ENCODE data around the gene PPP2R5B.

The PPP2R5B gene

DNA sequence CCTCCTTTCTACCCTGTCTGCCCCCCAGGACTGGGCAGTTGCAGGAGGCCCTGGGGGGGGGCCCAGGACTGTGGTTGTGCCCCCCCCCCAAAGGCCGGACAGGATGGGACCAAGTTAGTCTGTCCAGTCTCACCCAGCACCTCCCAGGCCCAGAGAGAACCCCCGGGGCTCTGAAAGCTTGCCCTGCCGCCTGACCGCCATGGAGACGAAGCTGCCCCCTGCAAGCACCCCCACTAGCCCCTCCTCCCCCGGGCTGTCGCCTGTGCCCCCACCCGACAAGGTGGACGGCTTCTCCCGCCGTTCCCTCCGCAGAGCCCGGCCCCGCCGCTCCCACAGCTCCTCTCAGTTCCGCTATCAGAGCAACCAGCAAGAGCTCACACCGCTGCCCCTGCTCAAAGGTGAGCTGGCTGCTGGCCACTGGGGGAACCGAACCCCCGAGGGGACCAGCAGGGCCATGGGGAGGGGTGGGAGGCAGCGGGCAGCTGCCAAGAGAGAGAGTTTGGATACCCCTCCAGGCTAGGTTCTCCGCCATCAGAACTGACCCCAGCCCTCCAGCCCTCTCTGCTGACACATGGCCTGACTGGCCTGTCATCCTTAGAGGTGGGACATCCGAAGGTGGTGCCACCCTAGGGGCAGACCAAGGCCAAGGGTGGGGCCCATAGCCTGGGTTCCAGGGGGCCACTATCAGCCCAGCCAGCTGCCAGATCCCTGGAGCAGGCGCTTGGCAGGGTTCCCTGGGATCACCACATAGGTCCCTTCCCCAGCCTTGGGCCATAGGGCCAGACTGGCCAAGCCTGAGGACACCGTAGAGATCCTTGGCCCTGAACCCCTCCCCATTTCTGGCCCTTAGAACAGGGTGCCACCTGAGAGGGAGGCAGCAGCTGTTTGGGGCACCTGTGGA, 1.3 kb downstream of the PPP2R5B start:
- no peak overlapping the region for H3K27ac ChIP-seq (ENCODE audit: low read length)

DNA sequence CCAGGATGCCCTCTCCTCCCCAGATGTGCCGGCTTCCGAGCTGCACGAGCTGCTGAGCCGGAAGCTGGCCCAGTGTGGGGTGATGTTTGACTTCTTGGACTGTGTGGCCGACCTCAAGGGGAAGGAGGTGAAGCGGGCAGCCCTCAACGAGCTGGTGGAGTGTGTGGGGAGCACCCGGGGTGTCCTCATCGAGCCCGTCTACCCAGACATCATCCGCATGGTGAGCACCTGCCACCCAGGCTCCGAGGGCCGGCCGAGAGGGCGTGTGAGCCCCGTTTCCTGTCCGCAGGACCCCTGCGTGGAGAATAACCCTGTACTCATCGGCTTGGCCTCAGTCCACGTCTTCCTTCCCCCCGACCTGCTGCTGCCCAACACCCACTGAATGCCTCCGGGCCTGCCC, 2.2 kb downstream of the PPP2R5B start:
- Histone ChIP-seq H3K9me3 (ENCODE audit: insufficient read depth, low read depth, low read length) (no peaks in the 10 kb centered on the region), H3K4me1 (ENCODE audit: insufficient read depth, low read length) (peaks cover 3% of the 10 kb centered on the region; the same call in 1 of the 2 replicates), H3K27ac (ENCODE audit: low read length) (no peak overlapping the region), H3K36me3 (ENCODE audit: insufficient read depth, low read depth, low read length) (no peaks in the 10 kb centered on the region), H3K9ac (ENCODE audit: low read depth, low read length) (no peak overlapping the region), H3K27me3 (ENCODE audit: insufficient read depth, low read length) (peaks cover 8% of the 10 kb centered on the region; the same call in 1 of the 2 replicates), H3K4me3 (ENCODE audit: low read length) (no peak overlapping the region)

More for the DNA sequence above, 1.3 kb downstream of the PPP2R5B start:
- Histone ChIP-seq H3K4me1 (ENCODE audit: insufficient read depth, low read length) (peaks cover 3% of the 10 kb centered on the region; the same call in 1 of the 2 replicates), H3K9me3 (ENCODE audit: insufficient read depth, low read depth, low read length) (no peaks in the 10 kb centered on the region), H3K27me3 (ENCODE audit: insufficient read depth, low read length) (peaks cover 8% of the 10 kb centered on the region; the same call in 1 of the 2 replicates), H3K9ac (ENCODE audit: low read depth, low read length) (no peak overlapping the region; the same call in 1 of the 2 replicates), H3K4me3 (ENCODE audit: low read length) (no peak overlapping the region; the same call in 1 of the 2 replicates), H3K36me3 (ENCODE audit: insufficient read depth, low read depth, low read length) (no peaks in the 10 kb centered on the region)

DNA sequence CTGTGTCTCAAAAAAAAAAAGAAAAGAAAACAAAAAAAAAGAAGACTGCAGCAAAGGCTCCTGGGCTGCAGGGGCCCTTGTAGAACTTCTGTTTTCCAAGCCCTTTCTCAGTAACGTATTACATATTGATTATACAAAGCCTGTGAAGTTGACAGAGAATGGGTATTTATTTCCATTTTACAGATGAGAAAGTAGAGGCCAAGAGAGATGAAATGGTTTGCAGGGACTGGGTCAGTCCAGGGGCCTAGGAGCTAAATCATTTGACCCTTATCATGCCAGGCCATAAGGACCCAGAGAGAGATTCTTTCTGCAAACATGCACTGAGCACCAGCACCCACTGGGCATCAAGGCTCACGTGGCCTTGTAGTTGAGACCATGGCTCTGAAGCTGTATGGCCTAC, 4.5 kb downstream of the PPP2R5B start:
- Histone ChIP-seq H3K27ac (ENCODE audit: low read length) (no peak overlapping the region), H3K9ac (ENCODE audit: low read depth, low read length) (no peak overlapping the region), H3K27me3 (ENCODE audit: insufficient read depth, low read length) (peaks cover 8% of the 10 kb centered on the region; the same call in 1 of the 2 replicates), H3K4me1 (ENCODE audit: insufficient read depth, low read length) (no peaks in the 10 kb centered on the region), H3K9me3 (ENCODE audit: insufficient read depth, low read depth, low read length) (no peaks in the 10 kb centered on the region), H3K36me3 (ENCODE audit: insufficient read depth, low read depth, low read length) (no peaks in the 10 kb centered on the region), H3K4me3 (ENCODE audit: low read length) (no peak overlapping the region)

DNA sequence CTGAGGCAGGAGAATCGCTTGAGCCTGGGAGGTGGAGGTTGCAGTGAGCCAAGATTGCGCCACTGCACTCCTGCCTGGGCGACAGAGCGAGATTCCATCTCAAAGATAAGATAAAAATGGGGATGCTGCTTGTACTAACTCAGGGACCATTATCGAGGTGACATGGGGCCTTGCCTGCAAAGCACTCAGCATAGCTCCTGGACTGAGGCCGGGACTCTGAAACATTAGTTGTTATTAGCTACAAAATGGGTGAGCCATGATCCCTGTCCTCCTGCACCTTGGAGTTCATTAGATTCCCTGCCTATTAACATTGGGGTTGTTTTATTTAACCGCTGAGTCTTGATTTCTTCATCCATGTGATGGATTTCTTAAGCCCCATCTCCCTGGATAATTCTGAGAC, 5.1 kb downstream of the PPP2R5B start:
- H3K4me1 ChIP-seq (ENCODE audit: insufficient read depth, low read length), result no peaks in the 10 kb centered on the region
- no peaks in the 10 kb centered on the region for H3K9me3 ChIP-seq (ENCODE audit: insufficient read depth, low read depth, low read length)
- no peak overlapping the region for H3K9ac ChIP-seq (ENCODE audit: low read depth, low read length)
- no peak overlapping the region for H3K27ac ChIP-seq (ENCODE audit: low read length)
- peaks cover 8% of the 10 kb centered on the region; the same call in 1 of the 2 replicates for H3K27me3 ChIP-seq (ENCODE audit: insufficient read depth, low read length)
- no peak overlapping the region for H3K4me3 ChIP-seq (ENCODE audit: low read length)
- no peaks in the 10 kb centered on the region for H3K36me3 ChIP-seq (ENCODE audit: insufficient read depth, low read depth, low read length)

DNA sequence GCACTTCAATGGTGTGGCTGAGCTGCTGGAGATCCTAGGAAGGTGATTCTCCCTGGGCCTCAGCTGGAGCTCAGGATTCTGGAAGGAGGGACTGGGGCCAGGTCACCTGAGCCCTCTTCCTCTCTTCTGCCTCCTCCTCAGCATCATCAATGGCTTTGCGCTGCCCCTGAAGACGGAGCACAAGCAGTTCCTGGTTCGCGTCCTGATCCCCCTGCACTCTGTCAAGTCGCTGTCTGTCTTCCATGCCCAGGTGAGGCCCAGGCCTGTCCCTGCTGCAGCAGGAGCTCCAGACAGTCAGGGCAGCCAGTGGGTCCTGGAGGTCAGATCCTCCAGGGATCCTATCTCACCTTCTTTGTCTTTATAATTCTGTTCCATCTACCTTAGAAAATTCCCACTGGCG, 5.9 kb downstream of the PPP2R5B start:
- H3K9ac ChIP-seq (ENCODE audit: low read depth, low read length), result no peak overlapping the region
- H3K4me1 ChIP-seq (ENCODE audit: insufficient read depth, low read length), result peaks cover 2% of the 10 kb centered on the region
- no peaks in the 10 kb centered on the region for H3K36me3 ChIP-seq (ENCODE audit: insufficient read depth, low read depth, low read length)
- H3K27ac ChIP-seq (ENCODE audit: low read length), result no peak overlapping the region
- H3K27me3 ChIP-seq (ENCODE audit: insufficient read depth, low read length), result peaks cover 2% of the 10 kb centered on the region; the same call in 1 of the 2 replicates
- H3K4me3 ChIP-seq (ENCODE audit: low read length), result no peak overlapping the region
- H3K9me3 ChIP-seq (ENCODE audit: insufficient read depth, low read depth, low read length), result no peaks in the 10 kb centered on the region

DNA sequence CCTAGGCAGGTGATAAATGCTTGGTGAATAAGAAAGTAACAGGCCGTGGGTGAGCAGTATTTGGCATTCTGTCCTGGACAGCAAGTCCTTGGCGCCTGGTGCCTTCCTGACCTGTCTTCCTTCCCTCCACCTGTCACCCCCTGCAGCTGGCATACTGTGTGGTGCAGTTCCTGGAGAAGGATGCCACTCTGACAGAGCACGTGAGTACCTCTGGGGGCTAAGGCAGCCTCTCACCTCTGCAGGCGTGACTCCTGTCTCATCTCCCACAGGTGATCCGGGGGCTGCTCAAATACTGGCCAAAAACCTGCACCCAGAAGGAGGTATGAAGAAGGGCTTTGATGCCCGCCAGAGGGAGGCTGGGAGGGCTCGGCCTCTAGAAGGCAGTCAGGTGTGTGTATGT, 6.8 kb downstream of the PPP2R5B start:
- H3K4me3 ChIP-seq (ENCODE audit: low read length), result no peak overlapping the region
- no peaks in the 10 kb centered on the region for H3K9me3 ChIP-seq (ENCODE audit: insufficient read depth, low read depth, low read length)
- no peak overlapping the region for H3K9ac ChIP-seq (ENCODE audit: low read depth, low read length)
- no peaks in the 10 kb centered on the region for H3K27me3 ChIP-seq (ENCODE audit: insufficient read depth, low read length)
- no peaks in the 10 kb centered on the region for H3K36me3 ChIP-seq (ENCODE audit: insufficient read depth, low read depth, low read length)
- H3K27ac ChIP-seq (ENCODE audit: low read length), result no peak overlapping the region
- peaks cover 11% of the 10 kb centered on the region for H3K4me1 ChIP-seq (ENCODE audit: insufficient read depth, low read length)

DNA sequence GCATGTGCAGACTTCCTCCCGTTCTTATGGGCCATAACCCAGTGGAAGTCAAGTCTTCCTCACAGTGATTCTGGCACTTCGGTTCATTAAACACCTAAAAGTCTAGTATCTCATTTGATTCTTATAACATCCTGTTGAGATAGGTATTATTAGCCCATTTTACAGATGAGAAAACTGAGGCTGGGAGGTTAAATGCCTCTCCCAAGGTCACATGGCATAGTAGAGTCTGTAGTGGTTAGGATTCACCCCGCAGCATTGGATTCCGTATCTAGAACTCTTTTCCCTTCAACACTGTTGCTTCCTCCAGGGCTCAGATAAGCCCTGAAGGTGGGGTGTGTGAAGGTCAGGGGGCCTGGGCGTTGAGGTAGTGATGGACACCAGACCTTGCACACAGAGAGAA, 7.8 kb downstream of the PPP2R5B start:
- no peaks in the 10 kb centered on the region for H3K27me3 ChIP-seq (ENCODE audit: insufficient read depth, low read length)
- no peak overlapping the region for H3K9ac ChIP-seq (ENCODE audit: low read depth, low read length)
- no peak overlapping the region for H3K4me3 ChIP-seq (ENCODE audit: low read length)
- no peaks in the 10 kb centered on the region for H3K36me3 ChIP-seq (ENCODE audit: insufficient read depth, low read depth, low read length)
- no peak overlapping the region for H3K27ac ChIP-seq (ENCODE audit: low read length)
- no peaks in the 10 kb centered on the region for H3K9me3 ChIP-seq (ENCODE audit: insufficient read depth, low read depth, low read length)
- H3K4me1 ChIP-seq (ENCODE audit: insufficient read depth, low read length), result peaks cover 13% of the 10 kb centered on the region

DNA sequence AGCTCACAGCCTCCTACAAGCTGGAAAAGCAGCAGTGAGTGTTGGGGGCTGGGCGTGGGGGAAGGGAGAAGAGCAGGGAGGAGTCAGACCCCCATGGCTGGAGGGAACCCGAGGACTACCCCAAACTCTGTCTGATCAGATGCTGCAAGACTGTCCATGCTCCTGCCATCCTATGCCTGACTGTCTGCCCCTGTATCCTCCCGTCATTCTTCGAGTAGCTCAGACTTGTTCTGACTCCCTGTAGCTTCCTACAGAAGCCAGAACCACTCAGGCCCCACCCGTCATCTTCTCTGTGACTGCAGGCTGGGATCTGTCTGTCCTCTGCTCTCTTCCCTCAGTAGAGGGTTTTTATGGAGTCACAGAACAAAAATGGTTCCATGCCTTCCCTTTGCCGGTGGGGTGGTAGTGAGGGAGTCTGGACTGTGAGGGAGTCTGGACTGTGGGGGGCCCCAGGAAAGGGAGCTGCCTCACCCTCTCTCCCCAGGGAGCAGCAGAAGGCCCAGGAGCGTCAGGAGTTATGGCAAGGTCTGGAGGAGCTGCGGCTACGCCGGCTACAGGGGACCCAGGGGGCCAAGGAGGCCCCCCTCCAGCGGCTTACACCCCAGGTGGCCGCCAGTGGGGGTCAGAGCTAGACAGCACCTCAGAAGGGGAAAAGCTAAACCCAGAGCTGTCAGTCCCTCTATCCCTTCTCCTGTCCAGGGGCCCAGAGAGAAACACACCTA, 8.9 kb downstream of the PPP2R5B start:
- Histone ChIP-seq H3K9me3 (ENCODE audit: insufficient read depth, low read depth, low read length) (no peaks in the 10 kb centered on the region), H3K27ac (ENCODE audit: low read length) (no peak overlapping the region), H3K27me3 (ENCODE audit: insufficient read depth, low read length) (no peaks in the 10 kb centered on the region), H3K36me3 (ENCODE audit: insufficient read depth, low read depth, low read length) (no peaks in the 10 kb centered on the region), H3K4me1 (ENCODE audit: insufficient read depth, low read length) (peaks cover 13% of the 10 kb centered on the region), H3K9ac (ENCODE audit: low read depth, low read length) (no peak overlapping the region), H3K4me3 (ENCODE audit: low read length) (no peak overlapping the region)

DNA sequence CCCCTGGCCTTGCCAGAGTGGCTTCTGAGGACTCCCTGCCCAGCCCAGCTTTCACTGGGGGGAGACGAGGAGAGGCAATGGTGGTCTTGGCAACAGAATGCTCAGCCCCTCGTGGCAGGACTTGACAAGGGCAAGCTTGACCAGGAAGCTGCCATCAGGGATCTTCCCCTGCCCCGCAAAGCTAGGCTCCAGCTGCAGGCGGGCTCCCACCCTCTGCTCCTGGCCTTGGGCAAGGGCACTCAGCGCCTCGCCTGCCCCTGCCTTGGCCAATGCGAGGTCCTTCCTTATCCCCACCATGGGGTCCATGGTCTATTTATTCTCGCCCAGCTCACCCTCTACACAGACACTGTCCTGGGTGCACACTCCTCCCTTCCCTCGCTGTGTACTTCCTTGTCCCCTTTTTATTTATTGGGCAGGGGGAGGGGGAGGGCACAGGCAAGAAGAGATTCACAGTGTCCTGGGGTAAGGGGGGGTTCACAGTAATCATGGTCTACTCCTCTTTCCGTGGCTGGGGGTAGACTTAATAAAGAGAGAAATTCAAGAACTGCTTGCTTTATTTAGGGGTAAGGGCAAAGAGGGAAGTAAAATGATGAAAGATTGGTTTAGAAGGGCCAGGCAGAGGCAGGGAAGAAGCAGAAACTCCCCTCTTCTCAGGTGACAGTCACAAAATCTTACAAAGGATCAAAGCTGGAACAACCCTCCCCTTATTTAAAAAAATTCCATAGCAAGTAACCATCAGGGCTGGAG, 9.6 kb downstream of the PPP2R5B start:
- H3K9ac ChIP-seq (ENCODE audit: low read depth, low read length), result no peak overlapping the region
- no peak overlapping the region for H3K27ac ChIP-seq (ENCODE audit: low read length)
- peaks cover 13% of the 10 kb centered on the region for H3K4me1 ChIP-seq (ENCODE audit: insufficient read depth, low read length)
- H3K36me3 ChIP-seq (ENCODE audit: insufficient read depth, low read depth, low read length), result no peaks in the 10 kb centered on the region
- H3K4me3 ChIP-seq (ENCODE audit: low read length), result no peak overlapping the region
- no peaks in the 10 kb centered on the region for H3K27me3 ChIP-seq (ENCODE audit: insufficient read depth, low read length)
- H3K9me3 ChIP-seq (ENCODE audit: insufficient read depth, low read depth, low read length), result no peaks in the 10 kb centered on the region

DNA sequence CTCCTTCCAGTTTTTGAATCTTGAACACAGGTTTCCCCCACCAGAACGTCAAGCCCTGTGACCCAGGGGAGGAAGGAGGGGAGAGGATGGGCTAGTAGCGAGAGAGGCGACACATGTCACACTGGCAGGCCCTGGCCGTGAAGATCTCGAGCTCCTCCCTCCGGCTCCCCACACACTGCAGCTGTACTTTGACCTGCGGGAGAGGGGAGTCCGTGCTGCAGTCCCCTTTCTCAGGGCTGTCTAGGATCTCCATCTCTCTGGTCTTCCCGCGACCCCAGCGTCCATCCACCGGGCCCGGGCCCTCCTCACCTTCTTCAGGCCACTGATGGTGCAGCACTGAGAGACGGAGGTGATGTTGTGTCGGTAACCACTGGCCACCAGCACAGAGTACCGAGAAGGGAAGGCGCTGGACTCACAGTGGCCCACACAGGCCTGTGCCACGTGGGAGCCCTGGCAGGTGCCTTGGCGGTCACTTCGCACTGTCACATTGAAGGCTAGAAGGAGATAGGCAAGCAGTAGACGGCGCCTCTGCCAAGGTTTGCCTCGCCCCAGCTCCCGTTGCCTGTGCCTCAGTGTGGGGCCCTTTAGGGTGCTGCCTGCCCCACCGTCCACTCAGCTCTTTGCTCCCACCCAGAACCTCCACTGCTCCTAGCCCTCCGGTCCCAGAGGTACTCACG, 10.3 kb downstream of the PPP2R5B start:
- H3K9ac ChIP-seq (ENCODE audit: low read depth, low read length), result peak overlapping the region; percentile 48; the same call in 1 of the 2 replicates
- no peak overlapping the region for H3K4me3 ChIP-seq (ENCODE audit: low read length)
- no peaks in the 10 kb centered on the region for H3K9me3 ChIP-seq (ENCODE audit: insufficient read depth, low read depth, low read length)
- peaks cover 13% of the 10 kb centered on the region for H3K4me1 ChIP-seq (ENCODE audit: insufficient read depth, low read length)
- H3K27me3 ChIP-seq (ENCODE audit: insufficient read depth, low read length), result no peaks in the 10 kb centered on the region
- no peak overlapping the region for H3K27ac ChIP-seq (ENCODE audit: low read length)
- no peaks in the 10 kb centered on the region for H3K36me3 ChIP-seq (ENCODE audit: insufficient read depth, low read depth, low read length)

Data from iPS-20b (cell line).